ENCODE data around the gene AKR7A3.

GRCh38 chr1:19308509-19308907, 19.9 kb upstream of the AKR7A3 start:
- no peak for TF ChIP-seq CTCF (IDR thresholded peaks at IDR 0.05; ENCODE audit: low read depth, low read length, missing input control)
- TF ChIP-seq FOXA1 (IDR thresholded peaks at IDR 0.05): no peak
- no peak for TF ChIP-seq RAD21 (IDR thresholded peaks at IDR 0.05)
- no peak for TF ChIP-seq JUND (IDR thresholded peaks at IDR 0.05)
- no peak for TF ChIP-seq YY1 (IDR thresholded peaks at IDR 0.05)
- no peak for TF ChIP-seq ATF3 (IDR thresholded peaks at IDR 0.05)
- TF ChIP-seq REST (IDR thresholded peaks at IDR 0.05): no peak
- TF ChIP-seq ZBTB33 (IDR thresholded peaks at IDR 0.05): no peak
- TF ChIP-seq EGR1 (IDR thresholded peaks at IDR 0.05; ENCODE audit: low read depth in 2 of 2): no peak
- TF ChIP-seq TAF1 (conservative IDR thresholded peaks at IDR 0.05): no peak
- TF ChIP-seq MAX (IDR thresholded peaks at IDR 0.05): no peak
- TF ChIP-seq SP1 (IDR thresholded peaks at IDR 0.05): no peak
- no peak for TF ChIP-seq HNF4A (conservative IDR thresholded peaks at IDR 0.05)

All from liver (tissue), 3 donors.